Stimulated activated CD8-positive, alpha-beta memory T cell treated with anti-CD3 and anti-CD28 coated beads, Interleukin-12 subunit alpha, Interleukin-12 subunit beta, amount 100 ng/mL, for 4 hours (primary cell): ENCODE measurements around the gene MRPL39.

ENCODE experiments used
- DNase-seq: peaks from one replicate; pipeline ENCODE4 v3.0.0-alpha.2; 2020; ENCODE audit warnings: low read depth

The MRPL39 gene

GRCh38 chr21:25614441-25614840 is 7.2 kb upstream of the MRPL39 start:
- DNase-seq: no peak

DNA sequence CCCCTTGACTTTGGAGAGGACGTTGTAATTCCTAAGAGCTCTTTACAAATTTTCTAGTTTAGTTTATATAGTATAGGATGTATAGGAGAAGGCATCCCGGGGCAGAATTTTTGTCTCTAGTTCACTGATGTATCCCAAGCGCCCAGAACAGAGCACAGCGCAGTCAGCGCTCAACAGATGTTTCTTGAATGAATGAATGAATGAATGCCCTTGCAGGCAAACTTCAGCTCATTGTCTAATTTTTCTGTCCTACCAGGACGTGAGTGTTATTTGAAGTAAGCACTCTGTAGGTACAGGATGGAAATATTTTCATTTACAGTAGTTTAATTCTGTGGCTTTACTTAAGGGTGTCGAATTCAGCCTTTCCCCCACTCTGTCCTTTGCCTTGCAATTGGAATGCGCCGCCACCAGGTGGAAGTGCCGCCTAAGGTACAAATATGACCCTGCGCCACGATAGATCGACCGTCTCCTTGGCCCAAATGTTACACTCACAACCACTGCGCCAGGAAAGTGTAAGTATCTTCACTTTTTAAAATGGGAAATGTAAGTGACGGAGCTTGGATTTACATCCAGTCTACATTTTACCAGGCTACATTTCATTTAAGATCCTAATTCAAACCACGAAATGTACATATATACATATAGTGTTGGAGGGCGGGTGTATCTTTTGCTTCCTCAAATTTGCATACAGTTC is 910 bp upstream of the MRPL39 start:
- peak; percentile 55 for DNase-seq

GRCh38 chr21:25589887-25590286 is 17.4 kb downstream of the MRPL39 start:
- no peak for DNase-seq

GRCh38 chr21:25586791-25587190 is 20.5 kb downstream of the MRPL39 start:
- no peak for DNase-seq

GRCh38 chr21:25586326-25586725 is 21.0 kb downstream of the MRPL39 start:
- no peak for DNase-seq

GRCh38 chr21:25584833-25585676 is 22.2 kb downstream of the MRPL39 start:
- no peak for DNase-seq

DNA sequence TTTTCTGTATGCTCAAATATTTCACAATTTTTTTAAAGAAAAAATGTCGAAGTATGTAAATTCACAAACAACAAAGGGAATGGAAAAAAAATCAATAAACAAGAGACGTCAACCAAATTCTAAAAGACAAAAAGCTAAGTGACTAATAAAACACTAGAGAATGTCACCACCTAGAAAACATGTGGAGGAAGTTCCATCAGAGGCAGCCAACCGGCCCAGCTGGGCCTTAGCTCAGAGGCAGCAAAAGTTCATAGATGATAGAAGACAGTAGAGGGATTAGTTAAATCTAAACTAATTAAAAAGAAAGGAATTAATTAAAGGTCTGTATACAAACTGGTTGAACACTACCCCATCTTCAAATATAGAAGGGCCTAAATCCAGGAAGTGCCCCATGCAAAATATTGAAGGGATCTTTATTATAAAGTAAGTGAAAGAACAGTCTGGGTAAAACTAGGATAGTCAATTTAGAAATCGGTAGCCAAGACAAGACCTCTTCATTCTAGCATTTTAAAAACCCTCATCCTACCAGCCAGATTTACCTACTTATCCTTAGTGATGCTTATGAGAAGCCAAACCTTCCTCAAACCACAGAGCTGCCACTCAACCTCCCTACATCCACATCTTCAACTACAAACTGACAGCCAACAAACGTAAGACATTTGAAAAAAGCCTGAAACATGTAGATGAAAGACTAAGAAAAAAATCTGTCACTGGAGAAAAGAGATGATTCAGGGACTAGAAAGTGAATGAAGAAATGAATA is 23.7 kb downstream of the MRPL39 start:
- DNase-seq: no peak

- DNase-seq: no peak
Observed at GRCh38 chr21:25582888-25583287, 24.4 kb downstream of the MRPL39 start.

- no peak for DNase-seq
Observed at GRCh38 chr21:25582164-25582790, 25.0 kb downstream of the MRPL39 start.

GRCh38 chr21:25581582-25581981 is 25.7 kb downstream of the MRPL39 start:
- DNase-seq: no peak

GRCh38 chr21:25580912-25581260 is 26.4 kb downstream of the MRPL39 start:
- no peak for DNase-seq

GRCh38 chr21:25579226-25580013 is 27.9 kb downstream of the MRPL39 start:
- DNase-seq: no peak

DNA sequence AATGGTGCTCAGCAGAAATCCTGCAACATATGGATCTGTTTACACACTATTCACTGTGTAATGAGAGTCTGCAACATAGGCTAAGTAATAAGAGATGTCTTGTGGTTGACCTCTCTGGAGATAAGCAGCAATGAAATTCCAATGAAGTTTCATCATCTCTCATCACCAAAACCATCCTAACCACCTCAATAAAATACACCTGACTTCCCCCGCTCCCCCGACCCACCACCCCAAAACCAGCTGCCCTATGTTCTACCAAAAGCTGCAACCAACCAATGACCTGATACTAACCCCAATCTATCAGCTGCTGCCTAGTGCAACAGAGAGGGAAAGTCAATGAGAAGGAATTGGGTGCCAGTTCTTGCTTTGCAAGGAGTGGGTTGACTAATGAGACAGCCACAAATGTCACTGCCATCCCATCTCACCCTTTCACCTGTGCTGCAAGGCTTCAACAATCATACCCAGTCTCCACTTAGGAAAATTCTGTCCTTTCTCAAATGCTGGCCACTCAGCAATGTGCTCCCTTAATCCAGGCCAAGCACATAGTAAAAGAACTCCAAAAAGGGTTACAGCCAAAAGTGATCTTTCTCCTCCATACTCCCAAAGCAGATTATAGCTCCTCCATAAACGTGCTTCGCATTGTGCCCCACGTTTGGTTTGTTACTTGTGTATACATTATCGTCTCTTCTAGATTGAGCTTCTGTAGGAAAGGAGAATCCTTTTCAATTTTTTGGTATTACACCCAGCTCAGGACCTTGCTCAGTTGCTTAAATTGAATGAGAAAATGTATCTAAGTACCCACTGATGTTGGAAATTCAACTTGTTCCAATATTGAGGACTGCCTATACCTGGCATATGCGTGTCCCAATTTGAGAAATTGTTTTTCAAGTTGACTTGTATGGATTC is 29.0 kb downstream of the MRPL39 start:
- no peak for DNase-seq

- no peak for DNase-seq
Observed at GRCh38 chr21:25577424-25578055, 29.7 kb downstream of the MRPL39 start.

DNA sequence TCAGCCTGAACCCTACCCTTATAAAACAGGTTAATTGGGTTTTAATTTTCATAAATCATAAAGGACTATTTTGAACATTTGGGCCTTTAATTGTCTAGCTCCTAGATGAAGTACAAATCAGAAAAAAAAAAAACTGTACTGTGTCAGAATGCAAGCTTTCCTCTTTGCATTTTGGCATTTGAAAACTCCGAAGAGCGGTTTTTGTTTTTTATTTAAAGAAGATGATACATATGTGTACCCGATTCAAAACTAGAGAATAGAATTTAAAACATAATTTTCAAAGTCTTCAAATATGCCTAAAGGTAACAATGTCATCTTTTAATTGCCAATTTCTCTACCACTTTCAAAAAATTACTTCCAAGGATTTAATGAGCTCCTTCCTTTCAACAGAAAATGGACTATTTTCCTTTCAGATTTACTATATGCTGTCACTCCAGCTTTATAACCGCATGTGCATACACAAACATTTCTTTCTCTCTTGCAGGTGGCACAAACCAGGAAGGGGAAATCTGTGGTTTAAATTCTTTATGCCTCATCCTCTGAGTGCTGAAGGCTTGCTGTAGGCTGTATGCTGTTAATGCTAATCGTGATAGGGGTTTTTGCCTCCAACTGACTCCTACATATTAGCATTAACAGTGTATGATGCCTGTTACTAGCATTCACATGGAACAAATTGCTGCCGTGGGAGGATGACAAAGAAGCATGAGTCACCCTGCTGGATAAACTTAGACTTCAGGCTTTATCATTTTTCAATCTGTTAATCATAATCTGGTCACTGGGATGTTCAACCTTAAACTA is 33.7 kb downstream of the MRPL39 start:
- DNase-seq: peak; percentile 56

GRCh38 chr21:25572861-25573310 is 34.4 kb downstream of the MRPL39 start:
- DNase-seq: no peak

DNA sequence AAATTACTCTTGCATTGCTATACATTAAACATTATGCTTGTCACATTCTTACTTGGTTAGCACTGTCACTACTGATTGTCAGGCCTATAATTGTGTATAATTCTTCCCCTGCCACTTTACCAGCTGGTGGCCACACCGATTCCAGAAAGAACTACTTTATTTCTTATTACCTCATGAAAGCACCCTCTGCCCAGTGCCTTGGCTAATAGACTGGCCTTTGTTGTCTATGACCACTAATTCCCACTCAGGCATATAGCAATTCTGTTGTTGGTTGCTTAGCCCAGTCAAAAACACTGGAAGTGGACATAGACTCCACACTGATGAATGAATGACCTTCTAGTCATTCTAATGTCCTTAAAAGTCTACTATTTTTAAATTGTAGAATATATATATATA is 35.6 kb downstream of the MRPL39 start:
- DNase-seq: no peak

DNA sequence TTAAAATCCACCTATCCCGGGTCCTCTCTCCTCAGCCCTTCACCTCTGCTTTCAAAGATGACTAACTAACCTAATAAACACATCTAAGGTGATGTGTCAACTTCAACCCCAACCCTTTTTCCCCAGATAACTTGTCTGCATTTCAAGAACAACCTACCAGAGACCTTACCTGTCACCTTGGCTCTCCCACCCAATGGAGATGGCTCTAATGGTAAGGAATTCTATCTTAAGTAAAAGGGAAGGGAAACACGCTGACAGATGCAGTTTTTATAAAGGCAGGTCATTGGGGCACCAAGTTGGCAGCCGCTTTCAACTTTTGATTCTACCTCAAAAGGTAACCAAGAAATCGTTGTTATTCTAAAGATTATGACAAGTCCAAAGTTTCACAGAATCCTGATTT is 37.6 kb downstream of the MRPL39 start:
- DNase-seq: no peak

GRCh38 chr21:25569084-25569483 is 38.2 kb downstream of the MRPL39 start:
- no peak for DNase-seq
